ENCODE measurements around the gene LRRC3. TPM values are rescaled to one million over a fixed set of nuclear protein-coding genes. Genes with fewer than 3 reads are reported as not detected.
A peak's percentile ranks its signal among the peaks of the same experiment; 100 is the strongest.

The LRRC3 gene
- total and polyA plus RNA-seq, 4 donors: 1.4 to 3.6 (median 2.4) TPM

- no peak for TF ChIP-seq CTCF (IDR thresholded peaks at IDR 0.05; ENCODE audit: control extremely low read depth, extremely low read depth)
- no peaks in the 10 kb centered on the region for H3K36me3 ChIP-seq (ENCODE audit: control insufficient read depth in 4 of 4, insufficient read depth in 4 of 4, low read length in 4 of 4)
- WGBS, 2 donors: 82 to 92% methylated on average over 13 of the region's 13 CpGs
- H3K4me1 ChIP-seq (ENCODE audit: control insufficient read depth in 5 of 5, insufficient read depth in 5 of 5, low read length in 5 of 5): no peaks in the 10 kb centered on the region
- no peaks in the 10 kb centered on the region for H3K9me3 ChIP-seq (ENCODE audit: control insufficient read depth in 4 of 4, insufficient read depth in 3 of 4, low read length in 3 of 4)
- no peaks in the 10 kb centered on the region for H3K27me3 ChIP-seq (ENCODE audit: control insufficient read depth in 3 of 3, insufficient read depth in 3 of 3, low read length in 2 of 3)
- no peak overlapping the region for H3K4me3 ChIP-seq
- no peak overlapping the region for H3K9ac ChIP-seq (ENCODE audit: insufficient read depth in 1 of 2, low read length in 2 of 2)
- no peak overlapping the region for H3K27ac ChIP-seq (ENCODE audit: low read depth in 1 of 2, low read length in 1 of 2)
- DNase-seq (peak in 1 of 3 donors; percentile 8), ATAC-seq (ENCODE audit: insufficient read depth, low FRiP score) (no peak)
Observed at GRCh38 chr21:44425895-44426662, 29.2 kb upstream of the LRRC3 start.

GRCh38 chr21:44426663-44427191, 28.6 kb upstream of the LRRC3 start:
- H3K36me3 ChIP-seq (ENCODE audit: control insufficient read depth in 4 of 4, insufficient read depth in 4 of 4, low read length in 4 of 4): no peaks in the 10 kb centered on the region
- DNase-seq (no peak), ATAC-seq (ENCODE audit: insufficient read depth, low FRiP score) (no peak)
- WGBS, 2 donors: 82 to 84% methylated on average over 20 to 21 of the region's 21 CpGs
- no peak overlapping the region for H3K4me3 ChIP-seq
- no peak overlapping the region for H3K9ac ChIP-seq (ENCODE audit: insufficient read depth in 1 of 2, low read length in 2 of 2)
- H3K9me3 ChIP-seq (ENCODE audit: control insufficient read depth in 4 of 4, insufficient read depth in 3 of 4, low read length in 3 of 4): peaks cover 0 to under 1% (median 0%) of the 10 kb centered on the region in 4 donors
- H3K4me1 ChIP-seq (ENCODE audit: control insufficient read depth in 5 of 5, insufficient read depth in 5 of 5, low read length in 5 of 5): no peaks in the 10 kb centered on the region
- H3K27me3 ChIP-seq (ENCODE audit: control insufficient read depth in 3 of 3, insufficient read depth in 3 of 3, low read length in 2 of 3): no peaks in the 10 kb centered on the region
- H3K27ac ChIP-seq (ENCODE audit: low read depth in 1 of 2, low read length in 1 of 2): no peak overlapping the region
- TF ChIP-seq CTCF (IDR thresholded peaks at IDR 0.05; ENCODE audit: control extremely low read depth, extremely low read depth): no peak

GRCh38 chr21:44427241-44428120, 27.8 kb upstream of the LRRC3 start:
- no peaks in the 10 kb centered on the region for H3K27me3 ChIP-seq (ENCODE audit: control insufficient read depth in 3 of 3, insufficient read depth in 3 of 3, low read length in 2 of 3)
- 91 to 92% methylated on average over 28 of the region's 28 CpGs for WGBS, 2 donors
- TF ChIP-seq CTCF (IDR thresholded peaks at IDR 0.05; ENCODE audit: control extremely low read depth, extremely low read depth): no peak
- no peak overlapping the region for H3K27ac ChIP-seq (ENCODE audit: low read depth in 1 of 2, low read length in 1 of 2)
- no peak overlapping the region for H3K9ac ChIP-seq (ENCODE audit: insufficient read depth in 1 of 2, low read length in 2 of 2)
- no peaks in the 10 kb centered on the region for H3K4me1 ChIP-seq (ENCODE audit: control insufficient read depth in 5 of 5, insufficient read depth in 5 of 5, low read length in 5 of 5)
- no peak for ATAC-seq (ENCODE audit: insufficient read depth, low FRiP score)
- H3K9me3 ChIP-seq (ENCODE audit: control insufficient read depth in 4 of 4, insufficient read depth in 3 of 4, low read length in 3 of 4): peaks cover 0 to 2% (median 0%) of the 10 kb centered on the region in 4 donors
- no peak overlapping the region for H3K4me3 ChIP-seq
- no peaks in the 10 kb centered on the region for H3K36me3 ChIP-seq (ENCODE audit: control insufficient read depth in 4 of 4, insufficient read depth in 4 of 4, low read length in 4 of 4)
- DNase-seq: no peak

All from lung (tissue), 12 donors.